GM06990 (cell line): ENCODE measurements around the gene AMOTL2.

Experiments
- DNase-seq: peaks from one replicate; pipeline ENCODE4 v3.0.0-alpha.2; 2011; ENCODE audit not compliant: insufficient read length; ENCODE audit errors: extremely low read depth
- H3K27me3 ChIP-seq: replicated peaks from 2 replicates; pipeline ENCODE4 v1.6.0; 2011; ENCODE audit warnings: low read length; ENCODE audit not compliant: control insufficient read depth, insufficient read depth
- H3K36me3 ChIP-seq: 2 replicates; pipeline ENCODE4 v1.5.1; 2011; ENCODE audit warnings: low read length; ENCODE audit not compliant: control insufficient read depth, insufficient read depth
- H3K4me3 ChIP-seq: replicated peaks from 2 replicates; pipeline ENCODE4 v1.5.1; 2011; ENCODE audit warnings: low read depth, mild to moderate bottlenecking, control low read depth, low read length
- TF ChIP-seq, protein P1 (sequence below): IDR thresholded peaks from 2 replicates; pipeline ENCODE4 v1.5.1; 2011; ENCODE audit warnings: low read length, control low read depth, mild to moderate bottlenecking, inconsistent platforms; ENCODE audit not compliant: insufficient read depth, poor library complexity, severe bottlenecking

The AMOTL2 gene

DNA sequence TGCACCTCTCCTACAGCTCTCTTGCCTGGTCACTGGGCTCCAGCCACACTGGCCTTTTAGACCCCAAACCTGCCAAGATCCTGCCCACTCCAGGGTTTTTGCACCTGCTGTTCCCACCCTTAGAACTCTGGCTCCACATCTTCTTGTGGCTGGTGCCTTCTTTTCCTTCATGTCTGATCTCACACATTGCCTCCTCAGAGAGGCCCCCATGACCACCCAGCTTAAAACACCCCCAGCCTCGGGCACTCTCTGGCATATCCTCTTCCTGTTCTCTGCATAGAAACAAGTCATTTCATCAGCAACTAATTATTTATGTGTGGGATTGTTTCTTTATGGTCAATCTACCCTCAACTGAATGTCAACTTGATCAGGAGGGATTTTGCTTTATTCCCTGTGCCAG is 14.0 kb upstream of the AMOTL2 start:
- Histone ChIP-seq H3K36me3 (no peaks in the 10 kb centered on the region), H3K27me3 (no peaks in the 10 kb centered on the region), H3K4me3 (no peak overlapping the region)
- DNase-seq = no peak
- TF ChIP-seq, protein P1, sequence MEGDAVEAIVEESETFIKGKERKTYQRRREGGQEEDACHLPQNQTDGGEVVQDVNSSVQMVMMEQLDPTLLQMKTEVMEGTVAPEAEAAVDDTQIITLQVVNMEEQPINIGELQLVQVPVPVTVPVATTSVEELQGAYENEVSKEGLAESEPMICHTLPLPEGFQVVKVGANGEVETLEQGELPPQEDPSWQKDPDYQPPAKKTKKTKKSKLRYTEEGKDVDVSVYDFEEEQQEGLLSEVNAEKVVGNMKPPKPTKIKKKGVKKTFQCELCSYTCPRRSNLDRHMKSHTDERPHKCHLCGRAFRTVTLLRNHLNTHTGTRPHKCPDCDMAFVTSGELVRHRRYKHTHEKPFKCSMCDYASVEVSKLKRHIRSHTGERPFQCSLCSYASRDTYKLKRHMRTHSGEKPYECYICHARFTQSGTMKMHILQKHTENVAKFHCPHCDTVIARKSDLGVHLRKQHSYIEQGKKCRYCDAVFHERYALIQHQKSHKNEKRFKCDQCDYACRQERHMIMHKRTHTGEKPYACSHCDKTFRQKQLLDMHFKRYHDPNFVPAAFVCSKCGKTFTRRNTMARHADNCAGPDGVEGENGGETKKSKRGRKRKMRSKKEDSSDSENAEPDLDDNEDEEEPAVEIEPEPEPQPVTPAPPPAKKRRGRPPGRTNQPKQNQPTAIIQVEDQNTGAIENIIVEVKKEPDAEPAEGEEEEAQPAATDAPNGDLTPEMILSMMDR = no peak

DNA sequence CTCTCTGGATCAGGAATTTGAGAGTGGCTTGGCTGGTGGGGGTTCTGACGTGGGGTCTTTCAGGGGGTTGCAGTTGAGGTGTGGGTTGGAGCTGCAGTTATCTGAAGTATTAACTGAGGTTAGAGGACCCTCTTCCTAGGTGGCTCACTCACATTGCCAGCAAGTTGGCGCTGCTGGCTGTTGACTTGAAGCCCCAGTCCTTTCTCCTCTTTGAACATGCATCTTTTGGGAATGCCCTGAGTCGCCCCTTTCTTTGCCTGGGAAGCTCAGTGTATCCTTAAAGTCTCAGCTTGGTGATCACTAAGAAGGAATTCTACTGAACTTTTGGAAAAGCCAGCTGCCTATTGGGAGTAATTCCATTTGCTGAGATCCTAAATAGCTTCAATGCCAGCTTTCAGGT is 13.0 kb upstream of the AMOTL2 start:
- H3K4me3 ChIP-seq = no peak overlapping the region
- DNase-seq = no peak
- H3K27me3 ChIP-seq = no peaks in the 10 kb centered on the region
- TF ChIP-seq, protein P1 = no peak
- H3K36me3 ChIP-seq = no peaks in the 10 kb centered on the region

DNA sequence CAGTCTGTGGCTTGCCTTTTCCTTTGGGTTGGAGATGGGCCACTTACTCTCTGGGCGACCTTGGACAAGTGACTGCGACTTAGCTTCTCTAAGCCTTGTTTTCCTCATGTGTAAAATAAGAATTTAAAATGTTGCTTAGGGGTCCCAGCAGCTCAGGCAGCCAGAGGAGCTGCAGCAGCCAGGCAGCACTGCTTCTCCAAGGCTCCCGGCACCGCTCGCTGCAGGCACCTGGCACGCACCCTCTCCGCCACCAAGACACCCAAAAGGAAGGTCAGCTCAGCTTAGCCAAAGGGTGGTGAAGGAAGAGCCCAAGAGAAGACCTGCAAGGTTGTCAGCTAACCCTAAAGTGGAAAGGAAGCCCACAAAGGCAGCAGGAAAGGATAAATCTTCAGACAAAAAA is 10.7 kb upstream of the AMOTL2 start:
- no peak for DNase-seq
- TF ChIP-seq, protein P1 = no peak
- H3K4me3 ChIP-seq = no peak overlapping the region
- H3K36me3 ChIP-seq = no peaks in the 10 kb centered on the region
- H3K27me3 ChIP-seq = no peaks in the 10 kb centered on the region

DNA sequence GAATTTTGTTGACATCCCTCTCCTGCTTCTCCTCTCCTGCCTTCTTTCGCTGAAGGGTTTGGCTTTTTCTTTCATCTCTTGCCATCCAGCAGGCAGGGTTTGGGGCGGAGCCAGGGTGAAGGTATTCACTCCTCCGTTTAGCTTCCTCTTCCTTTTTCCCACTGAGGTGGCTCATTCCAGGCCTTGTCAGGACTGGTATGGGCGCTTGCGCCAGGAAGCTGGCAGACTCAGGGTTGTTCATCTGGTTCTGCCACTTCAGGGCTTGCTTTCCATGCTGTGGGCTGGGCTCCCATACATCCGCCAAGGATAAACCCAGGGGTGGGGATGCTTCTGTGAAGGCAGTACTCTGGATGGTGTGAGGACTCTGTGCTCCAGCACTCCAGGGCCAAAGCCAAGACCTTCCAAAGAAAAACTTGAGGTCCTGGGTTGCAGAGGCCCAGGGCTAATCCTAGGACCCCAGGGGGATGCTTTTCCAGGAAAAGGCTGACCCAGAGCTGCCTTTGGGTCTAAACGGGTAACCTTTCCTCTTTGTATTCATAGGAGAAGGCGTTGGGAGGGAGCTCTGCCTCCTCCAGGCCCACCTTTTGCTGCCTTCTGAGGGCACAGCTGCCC is 7.7 kb upstream of the AMOTL2 start:
- no peaks in the 10 kb centered on the region for H3K36me3 ChIP-seq
- TF ChIP-seq, protein P1 = no peak
- H3K4me3 ChIP-seq = no peak overlapping the region
- H3K27me3 ChIP-seq = no peaks in the 10 kb centered on the region; the same call in none of the 2 replicates
- no peak for DNase-seq

DNA sequence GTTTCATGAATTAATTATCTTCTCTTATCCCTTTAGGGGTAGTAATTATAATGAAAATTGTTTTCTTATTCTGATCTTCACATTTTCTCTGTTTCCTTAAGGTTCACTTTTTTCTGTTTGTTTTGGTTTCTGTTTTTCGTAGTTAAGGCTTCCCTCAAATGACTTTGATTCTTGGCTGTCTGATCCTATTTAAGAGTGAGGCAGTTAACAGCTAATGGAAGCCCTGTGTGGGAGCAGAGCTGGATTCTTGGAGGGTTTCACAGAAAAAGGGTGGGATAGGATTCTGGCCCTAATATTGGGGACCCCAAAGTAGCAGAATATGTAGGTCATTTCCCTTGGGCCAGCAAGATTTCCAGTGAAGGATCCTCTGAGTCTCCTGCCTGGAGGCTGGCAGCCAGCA is 6.8 kb upstream of the AMOTL2 start:
- Histone ChIP-seq H3K36me3 (no peaks in the 10 kb centered on the region), H3K4me3 (no peak overlapping the region), H3K27me3 (no peaks in the 10 kb centered on the region; the same call in none of the 2 replicates)
- TF ChIP-seq, protein P1 = no peak
- DNase-seq = no peak

DNA sequence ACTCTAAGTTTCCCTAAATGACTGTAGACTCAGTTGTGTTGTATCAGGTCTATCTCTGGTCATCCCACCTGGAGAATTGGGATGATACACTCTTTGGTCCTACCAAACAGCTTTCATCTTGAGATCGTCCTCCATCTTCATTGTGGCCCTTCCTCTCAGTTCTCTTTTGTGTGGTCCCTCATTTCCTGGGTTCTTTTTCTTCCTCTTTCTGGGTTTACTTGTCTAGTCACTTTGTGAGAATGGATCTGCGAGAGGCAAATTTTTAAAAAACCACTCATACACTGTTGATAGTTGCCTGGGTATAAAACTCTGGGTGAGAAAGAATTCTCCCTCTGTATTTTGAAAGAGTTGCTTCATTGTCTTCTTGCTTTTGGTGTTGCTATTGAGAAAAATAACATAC is 6.0 kb upstream of the AMOTL2 start:
- Histone ChIP-seq H3K4me3 (no peak overlapping the region), H3K27me3 (peaks cover under 1% of the 10 kb centered on the region), H3K36me3 (no peaks in the 10 kb centered on the region)
- no peak for DNase-seq
- TF ChIP-seq, protein P1 = no peak
